Measurements from ENCODE around the gene MFSD11.
"Not testable (repeated sequence)": the region's sequence is repeated elsewhere in the genome, so short reads cannot be mapped to it uniquely, and the experiment has no call there.

Gene MFSD11

DNA sequence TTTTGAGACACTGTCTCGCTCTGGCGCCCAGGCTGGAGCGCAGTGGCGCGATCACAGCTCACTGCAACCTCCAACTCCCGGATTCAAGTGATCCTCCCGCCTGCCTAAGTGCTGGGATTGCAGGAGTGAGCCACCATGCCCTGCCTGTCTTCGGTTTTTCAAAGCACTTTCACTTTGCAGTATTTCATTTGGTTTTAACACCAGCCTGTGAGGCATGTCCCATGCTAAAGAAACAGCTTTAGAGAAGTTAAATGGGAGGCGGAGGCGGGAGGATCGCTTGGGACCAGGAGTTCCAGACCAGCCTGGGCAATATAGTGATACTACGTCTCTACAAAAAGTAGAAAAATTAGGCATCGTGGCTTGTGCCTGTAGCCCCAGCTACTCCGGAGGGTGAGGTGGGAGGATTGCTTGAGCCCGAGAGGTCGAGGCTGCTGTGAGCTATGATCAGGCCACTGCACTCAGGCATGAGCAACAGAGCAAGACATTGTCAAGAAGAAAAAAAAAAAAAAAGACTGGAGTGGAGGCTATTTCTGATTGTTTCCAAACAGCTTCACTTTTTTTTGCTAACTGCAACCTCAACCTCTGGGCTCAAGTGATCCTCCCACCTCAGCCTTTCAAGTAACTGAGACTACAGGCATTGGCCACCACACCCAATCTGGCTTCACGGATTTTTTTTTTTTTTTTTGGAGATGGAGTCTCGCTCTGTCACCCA, 10.0 kb upstream of the MFSD11 start:
- TF ChIP-seq EZH2 (IDR thresholded peaks at IDR 0.05) (no peak), POLR2AphosphoS5 (IDR thresholded peaks at IDR 0.05; ENCODE audit: borderline replicate concordance, low read depth, low read length) (no peak), FOXP2 (optimal IDR thresholded peaks at IDR 0.05; ENCODE audit: control extremely low read depth, extremely low read length, insufficient read depth) (no peak)
- no peaks in the 10 kb centered on the region for H3K9me3 ChIP-seq (ENCODE audit: low read depth, low read length)
- no peak for DNase-seq (ENCODE audit: low read depth, low spot score)
- peak overlapping the region; percentile 89 for H3K4me3 ChIP-seq
- H3K27ac ChIP-seq = no peak overlapping the region
- peak overlapping the region; percentile 92 for H3K9ac ChIP-seq (ENCODE audit: insufficient read length)
- H3K36me3 ChIP-seq (ENCODE audit: insufficient read depth, low read length) = peaks cover 40% of the 10 kb centered on the region

DNA sequence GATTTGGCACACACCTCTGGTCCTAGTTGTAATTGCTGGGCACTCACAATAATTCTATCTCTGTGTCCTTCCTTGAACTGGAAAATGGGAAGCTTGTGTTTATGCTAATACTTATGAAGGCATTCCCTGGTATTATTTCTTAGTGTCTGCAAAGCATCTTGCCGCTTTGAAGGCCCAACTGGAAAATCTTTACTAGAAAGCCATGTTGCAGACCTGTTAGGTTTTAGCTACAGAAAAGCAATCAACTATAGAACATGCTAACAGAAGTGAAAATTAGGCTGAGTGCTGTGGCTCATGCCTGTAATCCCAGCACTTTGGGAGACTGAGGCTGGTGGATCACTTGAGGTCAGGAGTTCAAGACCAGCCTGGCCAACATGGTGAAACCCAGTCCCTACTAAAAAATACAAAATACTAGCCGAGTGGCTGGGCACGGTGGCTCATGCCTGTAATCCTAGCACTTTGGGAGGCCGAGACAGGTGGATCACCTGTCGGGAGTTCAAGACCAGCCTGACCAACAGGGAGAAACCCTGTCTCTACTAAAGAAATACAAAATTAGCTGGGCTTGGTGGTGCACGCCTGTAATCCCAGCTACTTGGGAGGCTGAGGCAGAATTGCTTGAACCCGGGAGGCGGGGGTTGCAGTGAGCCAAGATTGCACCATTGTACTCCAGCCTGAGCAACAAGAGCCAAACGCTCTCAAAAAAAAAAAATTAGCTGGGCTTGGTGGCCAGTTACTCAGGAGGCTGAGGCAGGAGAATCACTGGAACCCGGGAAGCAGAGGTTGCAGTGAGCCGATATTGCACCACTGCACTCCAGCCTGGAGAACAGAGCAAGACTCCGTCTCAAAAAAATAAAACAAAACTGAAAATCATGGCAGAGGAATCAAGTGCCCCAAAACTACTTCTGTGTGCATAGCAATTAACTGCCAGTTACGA, 5.9 kb upstream of the MFSD11 start:
- peaks cover 54% of the 10 kb centered on the region for H3K36me3 ChIP-seq (ENCODE audit: insufficient read depth, low read length)
- not testable (repeated sequence) for DNase-seq (ENCODE audit: low read depth, low spot score); H3K9ac ChIP-seq (ENCODE audit: insufficient read length); H3K4me3 ChIP-seq; H3K9me3 ChIP-seq (ENCODE audit: low read depth, low read length)
- peak overlapping the region; percentile 89; the same call in 1 of the 2 replicates for H3K27ac ChIP-seq
- TF ChIP-seq POLR2AphosphoS5 (IDR thresholded peaks at IDR 0.05; ENCODE audit: borderline replicate concordance, low read depth, low read length) = peak; percentile 5; the same call in 1 of the 2 replicates

DNA sequence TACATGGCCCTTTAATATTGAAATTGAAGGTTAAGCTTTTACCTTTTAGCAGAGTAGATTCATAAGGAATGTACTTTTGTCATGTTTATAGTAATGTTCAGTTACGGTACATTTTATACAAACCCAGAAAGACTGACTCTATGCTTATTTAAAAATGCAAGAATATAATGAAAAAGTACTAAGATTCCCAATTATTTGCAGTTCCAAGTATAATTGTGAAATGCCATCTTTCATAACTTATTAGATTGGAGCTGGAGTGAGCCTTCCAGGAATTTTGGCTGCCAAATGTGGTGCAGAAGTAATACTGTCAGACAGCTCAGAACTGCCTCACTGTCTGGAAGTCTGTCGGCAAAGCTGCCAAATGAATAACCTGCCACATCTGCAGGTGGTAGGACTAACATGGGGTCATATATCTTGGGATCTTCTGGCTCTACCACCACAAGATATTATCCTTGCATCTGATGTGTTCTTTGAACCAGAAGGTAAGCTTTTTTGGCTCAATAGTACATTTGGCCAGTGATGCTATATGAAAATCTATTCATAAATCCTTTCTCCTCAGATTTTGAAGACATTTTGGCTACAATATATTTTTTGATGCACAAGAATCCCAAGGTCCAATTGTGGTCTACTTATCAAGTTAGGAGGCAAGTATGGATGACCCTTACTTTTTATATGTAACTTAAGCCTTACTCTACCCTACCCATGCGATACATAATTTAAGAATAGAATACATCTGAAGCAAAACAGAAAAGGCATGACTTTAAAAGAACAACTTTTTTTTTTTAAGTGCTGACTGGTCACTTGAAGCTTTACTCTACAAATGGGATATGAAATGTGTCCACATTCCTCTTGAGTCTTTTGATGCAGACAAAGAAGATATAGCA, 4.9 kb upstream of the MFSD11 start:
- peak; percentile 20; the same call in 1 of the 2 replicates for TF ChIP-seq POLR2AphosphoS5 (IDR thresholded peaks at IDR 0.05; ENCODE audit: borderline replicate concordance, low read depth, low read length)
- TF ChIP-seq FOXP2 (optimal IDR thresholded peaks at IDR 0.05; ENCODE audit: control extremely low read depth, extremely low read length, insufficient read depth) = no peak
- H3K27ac ChIP-seq = peak overlapping the region; percentile 89
- H3K9me3 ChIP-seq (ENCODE audit: low read depth, low read length) = no peaks in the 10 kb centered on the region
- no peak overlapping the region for H3K9ac ChIP-seq (ENCODE audit: insufficient read length)
- peaks cover 54% of the 10 kb centered on the region for H3K36me3 ChIP-seq (ENCODE audit: insufficient read depth, low read length)
- DNase-seq (ENCODE audit: low read depth, low spot score) = no peak
- peak overlapping the region; percentile 91 for H3K4me3 ChIP-seq

DNA sequence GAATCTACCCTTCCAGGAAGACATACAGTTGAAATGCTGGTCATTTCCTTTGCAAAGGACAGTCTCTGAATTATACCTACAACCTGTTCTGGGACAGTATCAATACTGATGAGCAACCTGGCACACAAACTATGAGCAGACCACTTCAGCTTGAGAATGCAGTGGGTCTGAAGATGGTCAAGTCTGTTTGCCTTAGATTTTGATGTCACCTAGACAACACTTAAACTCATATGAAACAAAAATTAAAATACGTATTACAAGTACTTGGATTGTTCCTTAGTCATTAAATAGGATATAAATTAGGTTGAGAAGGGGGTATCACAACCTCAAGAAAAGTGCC, 4.3 kb upstream of the MFSD11 start:
- peaks cover 54% of the 10 kb centered on the region for H3K36me3 ChIP-seq (ENCODE audit: insufficient read depth, low read length)
- DNase-seq (ENCODE audit: low read depth, low spot score) = no peak
- TF ChIP-seq POLR2AphosphoS5 (IDR thresholded peaks at IDR 0.05; ENCODE audit: borderline replicate concordance, low read depth, low read length) = no peak
- H3K27ac ChIP-seq = peak overlapping the region; percentile 89
- no peaks in the 10 kb centered on the region for H3K9me3 ChIP-seq (ENCODE audit: low read depth, low read length)
- H3K9ac ChIP-seq (ENCODE audit: insufficient read length) = peak overlapping the region; percentile 98
- peak overlapping the region; percentile 91 for H3K4me3 ChIP-seq

DNA sequence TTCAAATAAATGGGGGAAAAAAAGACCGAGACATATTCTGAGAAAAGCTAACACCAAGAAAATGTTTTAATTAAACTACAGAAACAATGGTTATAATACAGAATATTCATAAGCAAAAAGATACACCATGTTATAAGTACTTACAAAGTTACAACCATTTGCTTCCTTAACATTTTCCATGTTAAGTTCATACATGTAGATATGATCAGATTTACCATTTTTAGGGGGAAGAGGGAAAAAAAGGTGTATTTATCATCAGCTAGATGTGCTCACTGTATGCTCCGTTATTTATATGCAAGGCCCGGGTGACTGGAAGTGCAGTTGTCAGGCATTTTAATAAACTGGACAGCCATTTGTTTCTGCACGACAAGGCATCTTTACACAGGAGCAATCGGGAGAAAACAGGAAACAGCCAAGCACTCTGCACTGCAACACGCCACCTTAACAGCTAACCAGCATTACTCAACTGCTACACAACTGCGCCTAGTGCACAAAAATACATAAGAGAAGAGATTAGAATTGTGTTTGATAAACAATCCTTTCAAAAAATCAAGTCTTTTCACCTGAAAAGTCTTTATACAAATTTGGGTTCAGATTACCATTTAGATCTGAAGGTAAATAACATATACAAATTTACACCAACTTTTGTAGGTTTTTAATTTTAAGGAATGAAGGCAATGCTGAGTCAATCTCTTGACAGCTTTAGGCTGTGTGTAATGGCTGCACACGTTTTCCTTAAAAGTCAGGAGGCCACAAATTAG, 3.7 kb upstream of the MFSD11 start:
- DNase-seq (ENCODE audit: low read depth, low spot score) = no peak
- peaks cover 54% of the 10 kb centered on the region for H3K36me3 ChIP-seq (ENCODE audit: insufficient read depth, low read length)

DNA sequence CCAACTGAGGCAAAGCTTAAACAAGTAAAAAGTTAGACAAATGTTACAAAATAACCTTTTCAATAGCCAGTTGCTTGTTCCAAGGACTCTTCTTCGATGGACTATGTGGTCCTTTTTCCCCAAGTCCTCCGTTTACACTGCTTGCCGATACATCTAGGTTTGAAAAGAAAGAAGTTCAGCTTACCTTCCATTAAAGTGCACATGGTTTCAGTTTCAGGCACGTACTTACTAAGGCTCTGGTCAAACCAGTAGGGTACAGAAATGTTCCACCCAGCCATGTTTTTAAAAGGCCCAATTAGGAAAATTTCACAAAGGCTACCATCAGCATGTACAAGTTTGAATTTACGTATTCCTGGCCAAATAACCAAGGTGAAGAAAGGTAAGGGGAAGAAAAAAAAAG, 2.9 kb upstream of the MFSD11 start:
- Histone ChIP-seq H3K4me3 (peak overlapping the region; percentile 91), H3K9ac (ENCODE audit: insufficient read length) (peak overlapping the region; percentile 98), H3K27ac (peak overlapping the region; percentile 89), H3K9me3 (ENCODE audit: low read depth, low read length) (no peaks in the 10 kb centered on the region), H3K36me3 (ENCODE audit: insufficient read depth, low read length) (peaks cover 54% of the 10 kb centered on the region)
- TF ChIP-seq POLR2AphosphoS5 (IDR thresholded peaks at IDR 0.05; ENCODE audit: borderline replicate concordance, low read depth, low read length) = no peak
- no peak for TF ChIP-seq FOXP2 (optimal IDR thresholded peaks at IDR 0.05; ENCODE audit: control extremely low read depth, extremely low read length, insufficient read depth)
- TF ChIP-seq EZH2 (IDR thresholded peaks at IDR 0.05) = no peak
- DNase-seq (ENCODE audit: low read depth, low spot score) = no peak

More for the DNA sequence above, 3.7 kb upstream of the MFSD11 start:
- no peak for TF ChIP-seq FOXP2 (optimal IDR thresholded peaks at IDR 0.05; ENCODE audit: control extremely low read depth, extremely low read length, insufficient read depth)
- H3K9me3 ChIP-seq (ENCODE audit: low read depth, low read length) = no peaks in the 10 kb centered on the region
- H3K9ac ChIP-seq (ENCODE audit: insufficient read length) = peak overlapping the region; percentile 98
- H3K27ac ChIP-seq = peak overlapping the region; percentile 89
- H3K4me3 ChIP-seq = peak overlapping the region; percentile 91

DNA sequence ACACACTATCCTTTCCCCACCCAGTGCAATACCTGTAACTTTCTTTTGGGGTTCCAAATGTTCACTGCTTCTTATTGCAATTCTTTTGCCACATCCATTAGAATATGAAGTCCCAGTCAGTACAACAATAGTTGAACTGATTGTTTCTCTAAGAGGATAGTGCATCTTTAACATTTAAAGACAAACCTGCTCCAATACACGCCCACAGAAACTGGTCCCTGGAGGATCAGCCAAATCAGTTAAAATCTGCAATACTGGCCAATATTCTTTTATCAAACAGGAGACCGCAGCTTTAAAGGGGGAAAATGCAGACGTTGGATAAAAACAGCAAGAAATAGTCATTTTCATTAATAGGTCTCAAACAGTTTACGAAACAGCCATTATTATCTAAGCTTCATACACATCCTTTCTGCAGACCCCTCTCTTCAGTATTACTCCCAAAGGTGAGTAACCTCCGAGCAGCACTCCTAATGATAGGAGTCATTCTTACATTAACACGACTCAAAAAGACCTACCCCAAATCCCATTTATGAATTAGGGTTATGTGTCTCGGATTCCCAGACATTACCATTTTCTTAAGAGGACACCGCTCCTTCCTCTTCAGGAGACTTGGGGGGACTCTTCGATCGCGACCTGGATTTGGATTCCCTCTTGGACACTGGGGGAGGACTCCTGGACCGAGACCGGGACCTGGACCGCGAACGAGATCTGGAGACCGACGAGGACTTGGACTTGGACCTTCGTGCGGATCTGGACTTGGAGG, 2.2 kb upstream of the MFSD11 start:
- H3K36me3 ChIP-seq (ENCODE audit: insufficient read depth, low read length) = peaks cover 54% of the 10 kb centered on the region
- peak overlapping the region; percentile 98 for H3K9ac ChIP-seq (ENCODE audit: insufficient read length)
- no peak for DNase-seq (ENCODE audit: low read depth, low spot score)
- peak overlapping the region; percentile 91 for H3K4me3 ChIP-seq
- H3K9me3 ChIP-seq (ENCODE audit: low read depth, low read length) = no peaks in the 10 kb centered on the region
- TF ChIP-seq POLR2AphosphoS5 (IDR thresholded peaks at IDR 0.05; ENCODE audit: borderline replicate concordance, low read depth, low read length) = peak; percentile 19; the same call in 1 of the 2 replicates
- no peak for TF ChIP-seq EZH2 (IDR thresholded peaks at IDR 0.05)
- H3K27ac ChIP-seq = peak overlapping the region; percentile 89

All from SK-N-MC (cell line).